Measurements from ENCODE around the gene ARL16. TPM values are rescaled to one million over a fixed set of nuclear protein-coding genes. Genes with fewer than 3 reads are reported as not detected.
A peak's percentile ranks its signal among the peaks of the same experiment; 100 is the strongest.

The ARL16 gene, protein sequence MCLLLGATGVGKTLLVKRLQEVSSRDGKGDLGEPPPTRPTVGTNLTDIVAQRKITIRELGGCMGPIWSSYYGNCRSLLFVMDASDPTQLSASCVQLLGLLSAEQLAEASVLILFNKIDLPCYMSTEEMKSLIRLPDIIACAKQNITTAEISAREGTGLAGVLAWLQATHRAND
- total RNA-seq (19.7 TPM), polyA plus RNA-seq (47.0 TPM)

DNA sequence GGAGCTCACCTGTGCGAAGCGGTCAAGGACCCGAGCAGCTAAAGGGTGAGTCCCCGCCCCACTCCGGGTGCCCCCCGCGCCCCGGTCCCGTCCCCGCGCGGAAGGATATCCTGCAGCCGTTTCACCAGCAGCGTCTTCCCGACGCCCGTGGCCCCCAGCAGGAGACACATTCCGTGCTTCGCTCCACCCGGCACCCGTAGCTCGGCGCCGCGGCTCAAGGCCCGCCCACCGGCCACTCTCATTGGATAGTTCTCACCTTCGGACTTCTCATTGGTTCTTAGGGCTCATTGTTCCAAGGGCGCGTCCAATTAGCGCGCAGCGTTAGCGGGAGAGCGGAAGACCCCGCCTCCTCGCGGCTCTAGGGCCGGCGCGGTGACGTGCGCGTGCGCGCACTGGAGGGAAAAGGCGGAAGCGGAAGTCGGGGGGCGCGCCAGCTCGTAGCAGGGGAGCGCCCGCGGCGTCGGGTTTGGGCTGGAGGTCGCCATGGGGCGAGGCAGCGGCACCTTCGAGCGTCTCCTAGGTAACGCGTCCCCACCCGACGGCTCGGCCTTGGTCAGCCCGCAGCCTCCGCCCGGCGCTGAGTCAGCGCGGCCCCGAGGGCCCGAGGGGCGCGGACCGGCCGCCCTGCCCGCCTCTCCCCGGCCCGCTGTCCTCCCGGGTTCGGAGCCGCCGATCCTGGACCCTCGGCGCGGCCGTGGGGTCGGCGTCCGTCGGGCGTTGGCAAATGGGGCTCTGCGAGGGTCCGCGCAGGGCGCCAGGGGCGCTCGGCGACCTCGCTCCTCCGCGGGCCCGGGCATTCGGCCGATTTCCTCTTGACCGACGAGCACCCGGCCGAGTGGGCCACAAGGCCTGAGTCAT lies at the start of gene ARL16, which contains the start of gene HGS:
ARL16 (minus strand) TSS at position 214 of the 858 bp plus-strand sequence; CDS start at position 170, 44 bp downstream.
HGS (plus strand) TSS at position 428 of the 858 bp plus-strand sequence; CDS start at position 484, 56 bp downstream.
- H3K4me3 ChIP-seq (ENCODE audit: low read depth, low read length), result peak within 1 kb of the TSS; percentile 98
- under 1% methylated on average over 112 of the region's 112 CpGs for WGBS
- no peaks in the 10 kb centered on the region for H3K4me1 ChIP-seq (ENCODE audit: insufficient read depth)
- peak within 1 kb of the TSS; percentile 31 for H3K27ac ChIP-seq (ENCODE audit: low read depth)
- peaks cover 9% of the 10 kb centered on the region for H3K36me3 ChIP-seq (ENCODE audit: insufficient read depth)
- peak; percentile 96 for DNase-seq (ENCODE audit: extremely low spot score)

DNA sequence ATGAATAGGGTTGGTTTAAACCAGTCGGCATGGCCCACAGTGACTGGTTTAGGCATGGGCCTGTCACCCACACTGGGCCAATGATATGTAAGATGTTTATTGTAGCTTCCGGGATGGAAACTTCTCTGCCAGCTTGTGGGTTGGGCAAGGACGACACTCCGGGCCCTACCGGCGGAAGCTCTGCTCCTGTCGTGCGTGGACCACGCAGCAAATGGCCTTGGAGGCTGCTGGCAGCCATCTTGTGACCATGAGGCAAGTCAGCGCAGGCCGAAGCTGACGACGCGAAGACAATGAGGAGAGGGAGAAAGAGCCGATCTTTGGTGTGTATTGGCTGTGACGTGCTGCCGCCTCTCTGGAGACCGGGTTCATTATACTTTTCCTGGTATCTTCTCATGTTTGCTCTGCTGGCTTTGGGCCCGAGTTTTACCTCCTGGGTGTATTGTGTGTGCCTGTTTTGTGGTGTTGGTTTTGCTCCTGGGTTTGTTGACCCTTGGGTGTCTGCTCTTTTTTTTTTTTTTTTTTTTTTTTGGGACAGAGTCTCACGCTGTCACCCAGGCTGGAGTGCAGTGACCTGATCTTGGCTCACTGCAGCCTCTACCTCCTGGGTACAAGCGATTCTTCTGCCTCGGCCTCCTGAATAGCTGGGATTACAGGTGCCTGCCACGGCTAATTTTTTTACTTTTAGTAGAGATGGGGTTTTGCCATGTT lies 43.9 kb upstream of the ARL16 start:
- H3K36me3 ChIP-seq (ENCODE audit: insufficient read depth), result no peaks in the 10 kb centered on the region
- WGBS, result 84% methylated on average over 23 of the region's 23 CpGs

DNA sequence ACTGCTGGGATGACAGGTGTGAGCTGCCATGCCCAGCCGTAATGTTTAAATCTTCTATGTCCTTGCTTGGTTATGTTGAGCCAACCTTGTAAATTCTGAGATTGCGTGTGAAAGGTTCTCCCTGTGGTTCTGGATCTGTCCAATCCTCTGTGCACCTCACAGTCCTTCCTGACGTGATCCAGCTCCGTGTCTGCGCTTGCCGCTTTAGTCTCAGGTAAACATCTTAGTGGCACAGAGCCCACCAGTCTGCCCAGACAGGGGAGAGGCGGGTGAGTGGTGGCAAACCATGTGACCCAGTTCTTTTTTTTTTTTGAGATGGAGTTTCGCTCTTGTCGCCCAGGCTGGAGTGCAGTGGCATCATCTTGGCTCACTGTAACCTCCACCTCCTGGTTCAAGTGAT lies 42.4 kb upstream of the ARL16 start:
- DNase-seq (ENCODE audit: extremely low spot score), result peak; percentile 67

More for the DNA sequence above, 43.9 kb upstream of the ARL16 start:
- DNase-seq (ENCODE audit: extremely low spot score), result no peak
- Histone ChIP-seq H3K4me1 (ENCODE audit: insufficient read depth) (no peaks in the 10 kb centered on the region), H3K4me3 (ENCODE audit: low read depth, low read length) (no peak overlapping the region), H3K27ac (ENCODE audit: low read depth) (no peak overlapping the region)

DNA sequence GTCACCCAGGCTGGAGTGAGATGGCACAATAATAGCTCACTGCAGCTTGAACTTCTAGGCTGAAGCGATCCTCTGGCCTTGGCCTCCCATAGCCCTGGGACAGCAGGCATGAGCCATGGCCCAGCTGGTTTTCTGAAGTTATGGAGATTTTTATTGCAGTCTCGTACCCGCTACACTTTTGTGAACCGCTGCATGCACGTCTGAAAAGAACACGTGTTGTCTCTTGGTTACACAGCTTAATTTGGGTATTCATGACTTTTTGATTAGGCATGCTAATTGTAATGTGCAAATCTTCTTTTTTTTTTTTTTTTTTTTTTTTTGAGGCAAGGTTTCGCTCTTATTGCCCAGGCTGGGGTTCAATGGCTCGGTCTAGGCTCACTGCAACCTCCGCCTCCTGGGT lies 41.8 kb upstream of the ARL16 start:
- H3K4me1 ChIP-seq (ENCODE audit: insufficient read depth), result no peaks in the 10 kb centered on the region
- H3K36me3 ChIP-seq (ENCODE audit: insufficient read depth), result no peaks in the 10 kb centered on the region
- WGBS, result 83% methylated on average over 9 of the region's 9 CpGs
- H3K27ac ChIP-seq (ENCODE audit: low read depth), result no peak overlapping the region
- H3K4me3 ChIP-seq (ENCODE audit: low read depth, low read length), result no peak overlapping the region
- no peak for DNase-seq (ENCODE audit: extremely low spot score)

More for the DNA sequence above, 42.4 kb upstream of the ARL16 start:
- Histone ChIP-seq H3K27ac (ENCODE audit: low read depth) (no peak overlapping the region), H3K4me3 (ENCODE audit: low read depth, low read length) (no peak overlapping the region), H3K4me1 (ENCODE audit: insufficient read depth) (no peaks in the 10 kb centered on the region), H3K36me3 (ENCODE audit: insufficient read depth) (no peaks in the 10 kb centered on the region)
- 50% methylated on average over 9 of the region's 9 CpGs for WGBS

DNA sequence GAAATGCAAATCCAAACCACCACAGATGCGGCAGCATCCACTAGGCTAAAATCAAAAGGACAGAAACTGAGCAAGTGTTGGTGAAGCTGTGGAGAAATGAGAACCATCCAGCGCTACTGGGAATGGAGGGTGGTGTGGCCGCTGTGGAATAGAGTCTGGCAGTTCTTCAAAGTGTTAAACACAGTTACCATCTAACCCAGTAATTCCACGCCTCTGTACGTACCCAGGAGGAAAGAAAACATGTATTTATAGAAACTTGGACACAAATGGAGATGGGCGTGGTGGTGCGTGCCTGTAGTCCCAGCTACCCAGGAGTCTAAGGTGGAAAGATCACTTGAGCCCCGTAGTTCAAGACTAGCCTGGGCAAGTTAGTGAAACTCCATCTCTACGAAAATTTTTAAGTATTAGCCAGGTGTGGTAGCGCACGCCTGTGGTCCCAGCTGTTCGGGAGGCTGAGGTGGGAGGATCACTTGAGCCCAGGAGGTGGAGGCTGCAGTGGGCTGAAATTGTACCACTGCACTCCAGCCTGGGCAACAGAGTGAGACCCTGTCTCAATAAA lies 40.1 kb upstream of the ARL16 start:
- 52% methylated on average over 12 of the region's 12 CpGs for WGBS
- DNase-seq (ENCODE audit: extremely low spot score), result no peak
- Histone ChIP-seq H3K36me3 (ENCODE audit: insufficient read depth) (no peaks in the 10 kb centered on the region), H3K27ac (ENCODE audit: low read depth) (no peak overlapping the region), H3K4me1 (ENCODE audit: insufficient read depth) (no peaks in the 10 kb centered on the region), H3K4me3 (ENCODE audit: low read depth, low read length) (no peak overlapping the region)

DNA sequence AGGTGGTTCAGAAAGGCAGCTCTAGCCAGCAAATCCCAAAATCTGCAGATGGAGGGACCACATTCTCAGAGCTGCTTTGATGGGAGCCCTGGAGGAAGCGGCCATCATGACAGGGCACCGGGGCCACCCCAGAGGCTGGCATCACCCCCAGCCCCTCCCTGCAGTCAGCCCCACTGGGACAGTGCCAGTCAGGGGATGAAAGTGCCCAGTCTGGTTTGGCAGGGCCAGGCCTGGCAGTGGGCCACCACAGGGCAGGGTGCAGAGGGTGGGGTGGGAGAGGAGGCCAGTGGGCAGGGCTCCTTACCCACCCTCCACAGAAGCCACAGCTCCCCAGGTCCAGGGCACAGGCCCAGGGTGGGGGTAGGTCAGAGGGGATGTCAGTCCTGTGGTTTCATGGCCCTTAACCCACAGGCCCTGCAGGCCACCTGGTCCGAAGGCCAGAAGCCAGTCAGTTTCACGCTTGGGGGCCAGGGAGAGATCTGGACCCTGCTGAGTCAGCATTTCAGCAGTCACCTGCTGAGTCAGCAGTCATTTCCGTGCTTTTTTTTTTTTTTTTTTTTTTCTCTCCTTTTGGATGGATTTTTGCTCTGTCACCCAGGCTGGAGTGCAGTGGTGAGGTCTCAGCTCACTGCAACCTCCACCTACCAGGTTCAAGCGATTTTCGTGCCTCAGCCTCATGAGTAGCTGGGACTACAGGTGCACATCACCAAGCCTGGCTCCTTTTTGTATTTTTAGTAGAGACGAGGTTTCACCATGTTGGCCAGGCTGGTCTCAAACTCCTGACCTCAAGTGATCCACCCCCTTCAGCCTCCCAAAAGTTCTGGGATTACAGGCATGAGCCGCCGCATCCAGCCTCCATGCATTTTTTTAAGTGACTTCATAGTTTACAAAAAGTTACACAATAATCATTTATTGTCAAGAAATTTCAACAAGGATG lies 38.9 kb upstream of the ARL16 start:
- no peak for DNase-seq (ENCODE audit: extremely low spot score)
- WGBS, result 58% methylated on average over 10 of the region's 10 CpGs
- no peaks in the 10 kb centered on the region for H3K4me1 ChIP-seq (ENCODE audit: insufficient read depth)
- H3K27ac ChIP-seq (ENCODE audit: low read depth), result peak overlapping the region; percentile 47
- no peaks in the 10 kb centered on the region for H3K36me3 ChIP-seq (ENCODE audit: insufficient read depth)
- no peak overlapping the region for H3K4me3 ChIP-seq (ENCODE audit: low read depth, low read length)

DNA sequence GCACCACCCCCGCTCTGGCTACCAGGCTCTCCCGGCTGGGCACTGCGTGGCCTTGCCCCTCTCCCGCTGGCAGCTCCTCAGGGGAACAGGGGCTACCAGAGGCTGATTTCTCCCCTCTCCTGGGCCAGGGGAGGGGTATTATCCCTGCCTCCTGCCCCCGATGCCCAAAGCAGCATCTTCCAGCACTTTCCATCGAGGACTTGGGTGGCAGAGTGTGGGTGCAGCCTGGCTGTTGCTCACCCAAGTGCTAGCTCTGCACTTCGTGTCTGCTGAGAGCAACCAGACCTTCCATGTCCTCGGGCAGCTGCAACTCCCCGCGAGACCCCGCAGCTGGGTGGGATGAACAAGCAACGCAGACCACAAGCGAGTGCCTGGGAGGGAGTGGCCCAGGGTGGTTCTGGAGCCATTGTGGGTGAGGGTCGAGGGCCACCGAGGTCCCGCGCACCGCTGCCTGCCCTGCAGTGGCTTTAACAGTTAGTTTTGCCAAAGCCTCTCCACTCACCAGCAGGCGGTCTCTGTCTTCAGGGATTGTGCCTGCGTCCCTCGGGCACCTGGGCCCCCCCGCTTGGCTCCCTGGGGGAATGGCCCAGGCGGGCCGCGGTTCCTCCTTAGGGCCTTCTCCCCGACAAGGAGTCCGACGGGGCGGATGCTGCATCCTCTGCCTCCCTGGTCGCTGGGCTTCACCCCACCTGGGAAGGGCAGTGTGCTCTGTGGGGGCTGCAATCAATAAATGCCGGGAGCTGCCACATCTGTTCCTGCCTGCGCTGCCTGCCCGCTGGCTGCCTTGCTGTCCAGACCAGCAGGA lies 36.9 kb upstream of the ARL16 start:
- DNase-seq (ENCODE audit: extremely low spot score), result no peak
- Histone ChIP-seq H3K4me1 (ENCODE audit: insufficient read depth) (no peaks in the 10 kb centered on the region), H3K36me3 (ENCODE audit: insufficient read depth) (no peaks in the 10 kb centered on the region), H3K4me3 (ENCODE audit: low read depth, low read length) (no peak overlapping the region), H3K27ac (ENCODE audit: low read depth) (no peak overlapping the region)
- 84% methylated on average over 33 of the region's 33 CpGs for WGBS

DNA sequence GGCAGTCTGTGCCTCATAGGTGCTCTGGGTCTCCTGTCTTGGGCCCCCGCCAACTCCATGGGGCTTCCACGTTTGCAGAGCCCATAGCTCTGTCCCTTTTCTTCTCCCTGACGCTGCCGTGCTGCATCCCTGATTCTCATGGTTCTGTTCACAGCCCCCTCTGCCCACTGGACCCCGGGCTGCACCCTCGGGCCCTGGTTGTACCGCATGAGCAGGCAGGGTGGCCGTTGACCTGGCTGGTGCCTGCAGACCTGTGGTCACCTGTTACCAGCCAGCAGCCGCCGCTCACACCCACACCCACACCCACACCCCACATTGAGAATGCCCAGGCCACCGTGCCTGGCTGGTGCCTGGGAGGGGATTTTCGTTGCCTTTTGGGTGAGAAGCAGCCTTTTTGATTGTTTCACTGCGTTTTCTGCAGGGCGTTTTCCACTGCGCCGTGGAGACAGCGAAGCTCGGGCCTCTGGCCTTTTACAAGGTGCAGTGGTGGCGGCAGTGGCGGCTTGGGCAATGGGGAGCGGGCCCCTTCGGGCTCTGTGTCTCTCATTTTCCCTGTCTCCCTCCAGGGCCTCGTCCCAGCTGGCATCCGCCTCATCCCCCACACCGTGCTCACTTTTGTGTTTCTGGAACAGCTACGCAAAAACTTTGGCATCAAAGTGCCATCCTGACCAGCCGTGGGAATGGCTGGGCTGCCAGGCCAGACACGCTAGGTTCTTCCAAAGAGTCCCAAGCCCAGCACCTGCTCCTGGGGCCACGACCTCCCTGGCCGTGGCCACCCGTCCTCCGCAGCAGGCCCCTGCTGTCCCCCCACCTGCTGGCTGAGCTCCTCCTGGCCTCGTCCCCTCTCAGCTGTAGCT lies 36.0 kb upstream of the ARL16 start:
- Histone ChIP-seq H3K36me3 (ENCODE audit: insufficient read depth) (no peaks in the 10 kb centered on the region), H3K4me3 (ENCODE audit: low read depth, low read length) (no peak overlapping the region), H3K4me1 (ENCODE audit: insufficient read depth) (no peaks in the 10 kb centered on the region), H3K27ac (ENCODE audit: low read depth) (no peak overlapping the region)
- 91% methylated on average over 32 of the region's 33 CpGs for WGBS
- DNase-seq (ENCODE audit: extremely low spot score), result no peak

DNA sequence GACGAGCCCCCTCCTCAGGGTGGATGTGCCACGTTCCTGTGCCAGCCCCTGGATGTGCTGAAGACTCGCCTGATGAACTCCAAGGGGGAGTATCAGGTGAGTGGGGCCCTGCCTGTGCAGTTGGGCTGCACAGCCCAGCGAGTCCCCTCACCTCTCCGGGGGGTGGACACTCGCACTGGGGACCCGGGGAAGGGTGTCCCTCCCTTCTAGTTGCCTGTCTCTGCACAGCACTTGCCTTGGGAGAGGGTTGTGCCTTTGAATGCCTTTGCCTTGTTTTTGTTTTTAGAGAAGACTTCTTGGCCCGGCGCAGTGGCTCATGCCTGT lies 34.1 kb upstream of the ARL16 start:
- WGBS, result 95% methylated on average over 9 of the region's 9 CpGs
- no peak overlapping the region for H3K4me3 ChIP-seq (ENCODE audit: low read depth, low read length)
- no peak overlapping the region for H3K27ac ChIP-seq (ENCODE audit: low read depth)

DNA sequence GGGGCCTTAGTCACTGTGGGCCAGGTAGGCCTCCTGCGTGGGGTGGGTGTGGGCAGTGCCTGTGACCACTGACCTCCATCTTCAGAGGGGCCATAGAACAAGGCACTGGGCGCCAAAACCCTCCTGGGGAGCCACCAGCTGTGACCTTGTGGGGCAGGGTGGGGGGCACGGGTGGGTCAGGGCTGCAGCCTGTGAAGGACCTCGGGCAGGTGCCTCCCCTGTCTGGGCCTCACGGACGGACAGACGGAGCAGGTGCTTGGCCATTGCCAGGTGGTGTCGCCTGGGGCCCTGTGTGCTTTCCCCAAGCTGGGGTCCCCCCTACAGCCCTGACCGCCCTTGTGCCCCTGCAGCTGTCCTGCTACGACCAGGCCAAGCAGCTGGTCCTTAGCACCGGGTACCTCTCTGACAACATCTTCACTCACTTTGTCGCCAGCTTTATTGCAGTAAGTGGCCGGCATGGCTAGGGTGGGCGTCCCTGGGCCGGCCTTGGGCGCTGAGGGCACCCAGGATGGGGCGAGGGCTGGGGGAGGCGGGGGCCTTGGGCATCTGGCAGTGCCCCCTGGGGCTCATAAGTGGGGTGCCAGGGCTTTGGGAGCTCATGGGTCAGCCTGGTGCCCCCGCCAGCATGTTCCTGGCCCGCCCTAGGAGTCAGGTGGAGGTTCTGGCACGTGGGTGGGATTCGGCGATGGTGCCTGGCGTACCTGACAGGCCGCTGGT lies 33.6 kb upstream of the ARL16 start:
- no peaks in the 10 kb centered on the region for H3K4me1 ChIP-seq (ENCODE audit: insufficient read depth)
- 96% methylated on average over 25 of the region's 25 CpGs for WGBS
- H3K36me3 ChIP-seq (ENCODE audit: insufficient read depth), result no peaks in the 10 kb centered on the region
- DNase-seq (ENCODE audit: extremely low spot score), result no peak
- H3K4me3 ChIP-seq (ENCODE audit: low read depth, low read length), result no peak overlapping the region
- no peak overlapping the region for H3K27ac ChIP-seq (ENCODE audit: low read depth)

More for the DNA sequence above, 34.1 kb upstream of the ARL16 start:
- H3K36me3 ChIP-seq (ENCODE audit: insufficient read depth), result no peaks in the 10 kb centered on the region
- DNase-seq (ENCODE audit: extremely low spot score), result no peak
- no peaks in the 10 kb centered on the region for H3K4me1 ChIP-seq (ENCODE audit: insufficient read depth)

DNA sequence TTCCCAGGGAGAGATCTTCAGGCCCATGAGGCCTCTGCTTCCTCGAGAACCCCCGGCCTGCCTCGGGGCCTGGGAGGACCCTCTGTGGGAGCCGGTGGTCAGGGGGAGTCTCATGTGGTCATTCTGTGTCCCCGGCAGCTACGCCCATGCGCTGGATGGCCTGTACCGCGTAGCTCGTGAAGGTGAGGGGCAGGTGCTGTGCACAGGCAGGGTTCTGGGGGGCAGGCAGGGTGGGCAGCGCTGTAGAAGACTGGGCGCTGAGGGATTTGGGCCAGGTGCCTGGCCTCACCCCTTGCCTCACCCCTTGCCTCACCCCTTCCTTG lies 33.0 kb upstream of the ARL16 start:
- DNase-seq (ENCODE audit: extremely low spot score), result no peak
- H3K4me3 ChIP-seq (ENCODE audit: low read depth, low read length), result no peak overlapping the region
- no peaks in the 10 kb centered on the region for H3K4me1 ChIP-seq (ENCODE audit: insufficient read depth)
- 92% methylated on average over 12 of the region's 12 CpGs for WGBS
- no peak overlapping the region for H3K27ac ChIP-seq (ENCODE audit: low read depth)
- no peaks in the 10 kb centered on the region for H3K36me3 ChIP-seq (ENCODE audit: insufficient read depth)

All from urinary bladder (tissue), 4 donors.